HL-60 (cell line): Measurements from ENCODE around the gene GLT8D1.

Experiments used
- DNase-seq, 2 experiments: peaks; one replicate each; pipeline ENCODE4 v3.0.0-alpha.2; 2010 to 2020; ENCODE audit warnings: low read depth in 1 of 2, low spot score in 1 of 2
- H3K27ac ChIP-seq: fragments of 250-450 bp; sonication (Bioruptor Pico); replicated peaks from 2 replicates; pipeline ENCODE4 v1.5.1; 2020; ENCODE audit warnings: mild to moderate bottlenecking, moderate library complexity
- H3K27me3 ChIP-seq: fragments of 250-450 bp; sonication (Bioruptor Pico); 2 replicates; pipeline ENCODE4 v1.5.1; 2021; ENCODE audit warnings: mild to moderate bottlenecking, moderate library complexity; ENCODE audit not compliant: insufficient read depth, poor library complexity, severe bottlenecking
- H3K4me3 ChIP-seq: replicated peaks from 2 replicates; pipeline ENCODE4 v1.5.1; 2011; ENCODE audit warnings: mild to moderate bottlenecking, control low read depth, low read length; ENCODE audit not compliant: insufficient read depth
- GABPA ChIP-seq: IDR thresholded peaks from 2 replicates; pipeline ENCODE4 v1.6.1; 2012; ENCODE audit warnings: low read depth
- POLR2AphosphoS5 ChIP-seq: IDR thresholded peaks from 2 replicates; pipeline ENCODE4 v1.6.1; 2012; ENCODE audit warnings: low read depth
- SPI1 ChIP-seq: IDR thresholded peaks from 2 replicates; pipeline ENCODE4 v1.6.1; 2012; ENCODE audit warnings: low read depth, mild to moderate bottlenecking, borderline replicate concordance
- TF ChIP-seq, protein P1 (sequence below): IDR thresholded peaks from one replicate; pipeline ENCODE4 v1.5.1; 2011; ENCODE audit warnings: low read length, control low read depth, inconsistent platforms; ENCODE audit not compliant: insufficient read depth
- TF ChIP-seq, protein P2 (sequence below): IDR thresholded peaks from 2 replicates; pipeline ENCODE4 v1.6.1; 2012; ENCODE audit warnings: low read depth; ENCODE audit not compliant: insufficient replicate concordance

The GLT8D1 gene

DNA sequence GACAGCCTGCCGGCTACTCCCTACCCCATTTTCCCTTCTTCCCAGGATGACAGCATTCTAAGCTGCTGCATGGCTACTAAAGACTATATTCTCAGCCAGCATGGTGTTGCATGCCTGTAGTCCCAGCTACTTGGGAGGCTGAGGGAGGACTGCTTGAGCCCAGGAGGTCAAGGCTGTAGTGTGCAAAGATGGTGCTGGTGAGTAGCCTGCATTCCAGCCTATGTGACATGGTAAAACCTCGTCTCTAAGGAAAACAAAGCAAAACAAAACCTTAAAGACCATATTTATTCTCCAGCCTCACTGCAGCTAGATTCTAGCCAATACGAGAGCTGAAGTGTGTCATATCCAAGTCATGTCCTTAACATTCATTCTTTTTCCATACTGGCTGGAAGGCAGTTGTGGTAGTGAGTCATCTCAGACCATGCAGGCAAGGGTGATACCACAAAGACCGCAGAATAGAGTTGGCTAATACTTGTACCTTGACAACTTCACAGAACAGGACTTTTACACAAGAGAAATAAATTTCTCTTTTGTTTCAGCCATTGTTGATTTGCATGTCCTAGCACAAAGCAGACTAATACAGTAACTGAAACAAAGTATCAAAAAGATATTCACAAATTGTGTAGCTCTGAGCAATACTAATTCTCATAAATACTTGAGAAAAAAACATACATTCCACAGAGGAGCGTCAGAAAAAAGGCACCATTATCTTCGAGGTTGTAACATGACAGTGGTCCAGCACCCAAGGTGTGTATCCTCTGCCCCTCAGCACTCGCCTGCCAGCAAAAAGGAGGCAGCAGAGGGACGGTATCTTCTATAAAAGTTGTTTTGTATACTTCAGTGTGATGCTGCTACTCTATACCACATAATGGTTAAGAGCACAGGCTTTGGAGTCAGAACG is 34.7 kb downstream of the GLT8D1 start:
- Histone ChIP-seq H3K4me3 (no peak overlapping the region), H3K27ac (peak overlapping the region; percentile 84), H3K27me3 (no peaks in the 10 kb centered on the region)
- TF ChIP-seq POLR2AphosphoS5, result peak; percentile 87
- TF ChIP-seq, protein P1, sequence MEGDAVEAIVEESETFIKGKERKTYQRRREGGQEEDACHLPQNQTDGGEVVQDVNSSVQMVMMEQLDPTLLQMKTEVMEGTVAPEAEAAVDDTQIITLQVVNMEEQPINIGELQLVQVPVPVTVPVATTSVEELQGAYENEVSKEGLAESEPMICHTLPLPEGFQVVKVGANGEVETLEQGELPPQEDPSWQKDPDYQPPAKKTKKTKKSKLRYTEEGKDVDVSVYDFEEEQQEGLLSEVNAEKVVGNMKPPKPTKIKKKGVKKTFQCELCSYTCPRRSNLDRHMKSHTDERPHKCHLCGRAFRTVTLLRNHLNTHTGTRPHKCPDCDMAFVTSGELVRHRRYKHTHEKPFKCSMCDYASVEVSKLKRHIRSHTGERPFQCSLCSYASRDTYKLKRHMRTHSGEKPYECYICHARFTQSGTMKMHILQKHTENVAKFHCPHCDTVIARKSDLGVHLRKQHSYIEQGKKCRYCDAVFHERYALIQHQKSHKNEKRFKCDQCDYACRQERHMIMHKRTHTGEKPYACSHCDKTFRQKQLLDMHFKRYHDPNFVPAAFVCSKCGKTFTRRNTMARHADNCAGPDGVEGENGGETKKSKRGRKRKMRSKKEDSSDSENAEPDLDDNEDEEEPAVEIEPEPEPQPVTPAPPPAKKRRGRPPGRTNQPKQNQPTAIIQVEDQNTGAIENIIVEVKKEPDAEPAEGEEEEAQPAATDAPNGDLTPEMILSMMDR, result no peak
- peak; percentile 90 to 93 for DNase-seq

DNA sequence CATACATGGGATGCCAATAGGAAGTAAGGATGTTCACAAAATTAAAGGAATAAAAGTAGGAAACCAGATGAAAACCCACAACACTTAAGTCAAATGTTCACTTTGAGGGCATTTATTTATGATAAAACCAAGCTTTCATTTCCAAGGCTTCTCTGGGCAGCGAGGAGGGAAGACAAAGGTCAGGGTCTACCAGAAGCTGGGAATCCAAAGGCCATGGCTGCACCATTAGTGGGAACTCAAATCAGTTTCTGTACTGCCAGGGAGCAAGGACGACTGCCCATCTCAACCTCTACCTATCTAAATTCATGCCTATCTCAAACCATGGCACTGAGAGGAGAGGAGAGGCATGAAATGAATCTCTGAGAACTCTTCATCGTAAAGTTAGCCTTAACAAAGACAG is 42.5 kb downstream of the GLT8D1 start:
- no peaks in the 10 kb centered on the region for H3K27me3 ChIP-seq
- TF ChIP-seq, protein P1, result no peak
- TF ChIP-seq SPI1 (no peak), POLR2AphosphoS5 (no peak), GABPA (no peak)
- TF ChIP-seq, protein P2, sequence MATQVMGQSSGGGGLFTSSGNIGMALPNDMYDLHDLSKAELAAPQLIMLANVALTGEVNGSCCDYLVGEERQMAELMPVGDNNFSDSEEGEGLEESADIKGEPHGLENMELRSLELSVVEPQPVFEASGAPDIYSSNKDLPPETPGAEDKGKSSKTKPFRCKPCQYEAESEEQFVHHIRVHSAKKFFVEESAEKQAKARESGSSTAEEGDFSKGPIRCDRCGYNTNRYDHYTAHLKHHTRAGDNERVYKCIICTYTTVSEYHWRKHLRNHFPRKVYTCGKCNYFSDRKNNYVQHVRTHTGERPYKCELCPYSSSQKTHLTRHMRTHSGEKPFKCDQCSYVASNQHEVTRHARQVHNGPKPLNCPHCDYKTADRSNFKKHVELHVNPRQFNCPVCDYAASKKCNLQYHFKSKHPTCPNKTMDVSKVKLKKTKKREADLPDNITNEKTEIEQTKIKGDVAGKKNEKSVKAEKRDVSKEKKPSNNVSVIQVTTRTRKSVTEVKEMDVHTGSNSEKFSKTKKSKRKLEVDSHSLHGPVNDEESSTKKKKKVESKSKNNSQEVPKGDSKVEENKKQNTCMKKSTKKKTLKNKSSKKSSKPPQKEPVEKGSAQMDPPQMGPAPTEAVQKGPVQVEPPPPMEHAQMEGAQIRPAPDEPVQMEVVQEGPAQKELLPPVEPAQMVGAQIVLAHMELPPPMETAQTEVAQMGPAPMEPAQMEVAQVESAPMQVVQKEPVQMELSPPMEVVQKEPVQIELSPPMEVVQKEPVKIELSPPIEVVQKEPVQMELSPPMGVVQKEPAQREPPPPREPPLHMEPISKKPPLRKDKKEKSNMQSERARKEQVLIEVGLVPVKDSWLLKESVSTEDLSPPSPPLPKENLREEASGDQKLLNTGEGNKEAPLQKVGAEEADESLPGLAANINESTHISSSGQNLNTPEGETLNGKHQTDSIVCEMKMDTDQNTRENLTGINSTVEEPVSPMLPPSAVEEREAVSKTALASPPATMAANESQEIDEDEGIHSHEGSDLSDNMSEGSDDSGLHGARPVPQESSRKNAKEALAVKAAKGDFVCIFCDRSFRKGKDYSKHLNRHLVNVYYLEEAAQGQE, result no peak
- no peak overlapping the region for H3K27ac ChIP-seq

DNA sequence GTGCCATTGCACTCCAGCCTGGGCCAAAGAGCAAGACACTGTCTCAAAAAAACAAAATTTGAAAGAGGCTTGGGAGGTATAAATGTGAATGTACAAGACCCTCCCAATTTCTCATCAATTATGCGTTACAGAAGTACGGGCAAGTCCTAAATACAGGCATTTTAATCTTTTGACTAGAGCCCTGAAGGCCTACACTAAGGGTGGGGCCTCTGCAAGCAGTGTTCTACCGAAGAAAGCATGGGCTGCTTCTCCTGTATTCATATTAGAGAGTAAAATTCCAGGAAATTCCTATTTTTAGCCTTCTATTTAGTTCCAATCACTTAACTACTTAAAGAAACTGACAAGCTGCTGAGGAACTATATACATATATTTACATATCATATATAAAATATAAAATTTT is 45.5 kb downstream of the GLT8D1 start:
- no peak for DNase-seq
- Histone ChIP-seq H3K27ac (no peak overlapping the region), H3K4me3 (no peak overlapping the region), H3K27me3 (no peaks in the 10 kb centered on the region)
- no peak for TF ChIP-seq GABPA
- TF ChIP-seq POLR2AphosphoS5, result no peak
- TF ChIP-seq, protein P2, result no peak
- TF ChIP-seq SPI1, result no peak
- TF ChIP-seq, protein P1, result no peak

More for the DNA sequence above, 42.5 kb downstream of the GLT8D1 start:
- H3K4me3 ChIP-seq, result no peak overlapping the region
- DNase-seq, result no peak
